HG02571 (cell line): ENCODE results near the gene GRID2.

ENCODE experiments used
- ATAC-seq: cut with Tn5 transposase; IDR thresholded peaks from one replicate; pipeline ENCODE4 v1.9.1; 2021; ENCODE audit warnings: mild to moderate bottlenecking, moderate library complexity; ENCODE audit not compliant: unreplicated experiment

GRID2 gene

GRCh38 chr4:93178279-93178678 is 874.5 kb downstream of the GRID2 start:
- ATAC-seq = no peak

DNA sequence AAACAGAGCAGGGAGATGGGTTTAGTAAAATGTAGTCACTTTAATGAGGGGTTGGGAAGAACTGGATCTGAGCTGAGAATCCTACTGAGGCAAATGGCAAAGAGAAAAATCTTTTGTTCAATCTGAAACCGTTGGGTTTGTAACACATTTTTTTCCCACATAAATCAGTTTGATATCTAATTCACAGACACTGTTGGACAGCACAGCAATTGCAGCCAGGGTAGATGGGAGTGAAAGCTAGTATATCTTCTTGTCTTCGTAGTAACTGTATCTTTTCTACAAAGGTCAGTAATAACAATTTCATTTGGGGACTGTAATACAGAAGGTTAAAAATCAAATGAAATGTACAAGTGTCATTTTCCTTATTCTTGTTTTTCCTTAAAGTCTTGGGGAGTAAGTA is 875.3 kb downstream of the GRID2 start:
- ATAC-seq = no peak

GRCh38 chr4:93182722-93183121 is 879.0 kb downstream of the GRID2 start:
- ATAC-seq = no peak

DNA sequence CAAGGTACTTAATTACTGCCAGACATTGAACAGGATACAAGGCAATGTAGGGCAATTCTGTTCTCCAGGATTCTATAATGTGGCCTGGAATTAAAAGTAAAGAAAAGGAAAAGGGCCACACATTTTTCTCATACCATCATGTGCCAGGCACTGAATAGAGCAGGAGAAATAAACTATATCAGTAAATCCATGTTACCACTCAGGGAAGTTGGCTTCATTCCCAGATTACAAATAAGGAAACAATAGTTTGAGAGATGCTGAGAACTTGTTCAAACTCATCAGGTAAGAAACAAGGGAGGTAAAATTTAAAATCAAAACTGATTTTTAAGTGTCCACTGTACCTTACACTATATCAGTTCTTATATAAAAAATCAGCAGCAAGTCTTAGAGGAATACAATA is 879.8 kb downstream of the GRID2 start:
- ATAC-seq = no peak

DNA sequence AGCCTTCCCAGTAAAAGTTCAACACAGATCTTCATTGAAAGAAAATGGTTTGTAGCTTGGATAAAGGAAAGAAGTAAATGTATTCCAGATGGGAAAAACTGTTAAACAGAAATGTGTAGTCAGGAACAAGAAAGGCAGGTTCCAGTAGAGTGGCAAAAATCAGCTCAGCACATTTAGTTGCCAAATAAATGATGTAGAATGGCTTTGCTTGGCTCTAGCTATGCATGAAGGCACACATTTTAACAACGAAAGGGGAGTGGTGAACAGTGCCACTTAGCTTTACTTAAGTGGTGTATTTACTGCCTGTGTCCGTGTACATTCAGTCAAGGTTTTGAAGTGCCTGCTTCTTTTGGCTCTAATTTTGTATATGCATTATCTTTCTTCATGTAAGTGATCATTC is 880.3 kb downstream of the GRID2 start:
- no peak for ATAC-seq

DNA sequence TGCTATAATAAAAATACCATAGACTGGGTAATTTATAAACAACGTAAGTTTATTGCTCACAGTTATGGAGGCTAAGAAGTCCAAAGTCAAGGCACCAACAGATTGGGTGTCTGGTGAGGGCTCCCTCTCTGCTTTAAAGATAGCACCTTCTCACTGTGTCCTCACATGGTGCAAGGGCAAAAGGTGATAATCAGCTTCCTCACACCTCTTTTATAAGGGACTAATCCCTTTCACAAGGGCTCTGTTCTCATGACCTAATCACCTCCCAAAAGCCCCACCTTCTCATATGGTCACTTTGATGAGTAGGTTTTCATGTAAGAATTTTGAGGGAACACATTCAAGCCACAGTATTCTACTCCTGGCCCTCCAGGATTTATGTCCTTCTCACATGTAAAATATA is 883.1 kb downstream of the GRID2 start:
- no peak for ATAC-seq

DNA sequence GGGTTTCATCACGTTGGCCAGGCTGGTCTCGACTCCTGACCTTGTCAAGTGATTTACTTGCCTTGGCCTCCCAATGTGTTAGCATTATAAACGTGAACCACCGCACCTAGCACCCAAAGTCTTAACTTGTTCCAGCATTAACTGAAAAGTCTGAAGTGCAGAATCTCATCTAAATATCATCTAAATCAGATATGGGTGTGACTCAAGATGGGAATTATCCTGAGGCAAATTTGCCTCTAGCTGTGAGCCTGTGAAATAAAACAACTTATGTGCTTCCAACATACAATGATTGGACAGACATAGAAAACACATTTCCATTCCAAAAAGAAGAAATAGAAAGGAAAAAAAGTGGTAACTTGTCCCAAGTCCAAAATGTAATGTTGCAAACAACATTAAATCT is 883.7 kb downstream of the GRID2 start:
- ATAC-seq = no peak

- no peak for ATAC-seq
These were observed 884.1 kb downstream of the GRID2 start for GRCh38 chr4:93187892-93188291.

DNA sequence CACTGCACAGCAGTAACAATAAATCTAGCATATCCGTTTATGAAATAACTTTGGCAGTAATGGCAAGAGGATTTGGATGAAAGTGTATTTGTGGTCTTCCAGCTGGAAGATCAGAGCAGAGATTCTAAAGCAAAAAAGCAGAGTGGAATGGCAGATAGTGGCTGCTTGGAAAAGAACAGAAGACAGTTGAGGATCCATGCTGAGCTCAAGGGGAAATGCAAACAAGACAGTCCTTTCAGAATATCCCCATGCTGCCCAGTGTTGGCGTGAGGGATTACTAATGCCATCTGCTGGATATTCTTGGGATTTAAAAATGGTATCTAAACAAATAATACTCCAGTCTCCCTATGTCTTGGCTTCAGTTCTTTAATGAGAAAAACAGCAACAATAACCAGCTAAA is 895.7 kb downstream of the GRID2 start:
- no peak for ATAC-seq

- no peak for ATAC-seq
These were observed 897.8 kb downstream of the GRID2 start for GRCh38 chr4:93201471-93202096.

- ATAC-seq = no peak
These were observed 899.9 kb downstream of the GRID2 start for GRCh38 chr4:93203708-93204107.

- no peak for ATAC-seq
These were observed 908.5 kb downstream of the GRID2 start for GRCh38 chr4:93212250-93212649.

- ATAC-seq = no peak
These were observed 912.9 kb downstream of the GRID2 start for GRCh38 chr4:93216646-93217045.

GRCh38 chr4:93217431-93217830 is 913.7 kb downstream of the GRID2 start:
- ATAC-seq = no peak

- no peak for ATAC-seq
These were observed 918.0 kb downstream of the GRID2 start for GRCh38 chr4:93221771-93222170.

DNA sequence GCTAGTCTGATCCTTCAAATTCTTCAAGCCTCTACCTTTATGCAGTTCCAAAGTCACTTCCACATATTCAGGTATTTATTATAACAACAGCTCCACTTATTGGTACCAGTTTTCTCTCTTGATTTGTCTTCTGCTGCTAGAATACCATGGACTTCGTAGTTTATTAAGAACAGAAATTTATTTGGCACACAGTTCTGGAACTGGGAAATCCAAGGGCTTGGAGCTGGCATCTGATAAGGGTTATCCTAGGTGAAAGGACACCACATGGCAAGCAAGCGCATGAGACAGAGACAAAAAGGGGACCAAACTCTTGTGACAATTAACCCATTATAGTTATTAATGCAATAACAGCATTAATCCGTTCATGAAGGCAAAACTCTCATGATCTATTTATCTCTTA is 924.3 kb downstream of the GRID2 start:
- ATAC-seq = no peak

DNA sequence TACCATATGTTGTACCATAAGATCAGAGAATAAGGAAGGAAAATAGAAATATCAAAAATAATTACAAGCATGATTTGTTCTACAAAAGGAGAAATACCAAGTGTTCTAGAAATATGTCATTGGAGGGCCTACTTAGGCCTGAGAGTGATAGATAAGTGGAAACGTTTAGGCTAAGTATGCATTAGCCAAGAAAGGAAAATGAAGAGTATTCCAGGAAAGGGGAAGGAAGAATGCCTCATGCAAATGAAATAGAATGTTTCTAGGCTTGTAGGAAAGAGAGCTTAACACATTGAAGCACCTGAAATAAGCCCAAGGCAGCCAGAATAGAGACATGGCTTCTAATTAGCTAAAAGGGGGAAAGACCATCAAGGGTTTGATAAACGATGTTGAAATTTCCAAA is 929.1 kb downstream of the GRID2 start:
- no peak for ATAC-seq

- no peak for ATAC-seq
These were observed 933.8 kb downstream of the GRID2 start for GRCh38 chr4:93237521-93237920.

DNA sequence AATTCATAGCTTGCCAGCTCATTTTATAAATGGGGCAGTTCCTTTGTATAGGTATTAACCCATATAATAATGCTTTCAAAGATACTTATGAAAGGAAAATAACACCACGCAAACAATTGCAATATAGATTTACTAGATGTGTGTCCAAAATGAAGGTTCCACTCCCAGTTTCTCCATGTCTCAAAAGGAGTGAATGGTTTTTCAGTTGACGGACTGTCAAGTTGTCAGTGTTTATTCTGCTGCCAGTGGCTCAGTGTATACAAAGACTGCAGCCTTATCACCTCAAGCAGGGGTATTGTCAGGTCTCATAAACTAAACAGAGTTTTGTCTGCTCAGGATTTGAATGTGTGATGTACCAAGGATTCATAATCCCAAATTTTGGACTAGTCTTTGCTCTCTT is 939.5 kb downstream of the GRID2 start:
- ATAC-seq = no peak

- no peak for ATAC-seq
These were observed 957.4 kb downstream of the GRID2 start for GRCh38 chr4:93261207-93261606.

DNA sequence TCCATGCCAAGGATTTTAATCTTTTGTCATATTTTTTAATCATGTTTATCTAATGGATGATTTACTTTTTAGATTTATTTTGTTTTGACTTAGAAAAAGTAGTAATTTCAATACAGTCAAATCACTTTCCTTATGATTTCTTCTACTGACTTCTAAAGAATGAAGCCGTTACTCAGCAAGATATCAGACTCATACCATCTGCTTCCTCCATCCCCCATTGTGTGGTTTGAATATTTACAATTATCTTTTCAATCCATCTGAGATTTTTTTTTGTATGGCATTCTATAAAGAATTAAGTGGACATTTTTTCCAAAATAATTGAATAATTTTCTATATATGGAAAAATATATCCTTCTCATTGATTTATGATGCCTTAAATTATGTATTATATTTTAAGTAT is 959.4 kb downstream of the GRID2 start:
- no peak for ATAC-seq

DNA sequence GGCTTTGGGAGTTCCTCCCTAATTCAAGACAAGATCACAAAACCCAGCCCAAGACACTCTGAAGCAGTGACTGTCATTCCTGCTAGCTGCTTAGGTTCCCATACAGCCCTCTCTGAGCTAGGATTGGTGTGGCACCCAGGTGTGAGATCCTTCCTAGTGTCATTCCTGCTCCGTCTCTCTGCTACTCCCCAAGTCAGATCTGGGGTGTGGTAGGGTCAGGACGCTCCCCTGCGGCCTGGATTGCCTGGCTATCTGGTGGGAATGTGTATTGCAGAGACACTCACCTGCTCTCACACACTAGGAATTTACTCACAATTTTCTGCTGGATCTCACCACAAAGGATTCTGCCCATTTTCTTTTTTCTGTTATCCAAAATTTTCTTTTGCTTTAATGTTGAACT is 964.0 kb downstream of the GRID2 start:
- no peak for ATAC-seq

DNA sequence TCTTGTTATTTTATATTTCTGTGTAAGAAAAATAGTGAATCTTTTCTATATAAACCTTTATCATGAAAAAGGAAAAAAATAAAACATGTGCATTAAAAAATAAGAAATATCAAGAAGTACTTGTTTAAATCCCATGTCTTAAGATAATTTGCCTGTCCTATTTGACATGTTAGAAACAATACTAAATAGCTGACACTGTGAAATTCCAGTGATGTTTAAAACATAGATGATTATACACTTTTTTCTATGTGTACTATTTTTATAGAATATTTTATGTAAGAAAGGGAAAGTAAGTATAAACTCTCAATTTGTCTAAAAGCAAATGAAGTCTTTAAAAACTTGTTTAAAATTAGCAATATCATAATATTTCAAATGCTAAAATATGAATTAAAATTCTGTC is 981.6 kb downstream of the GRID2 start:
- no peak for ATAC-seq

GRCh38 chr4:93289241-93289640 is 985.5 kb downstream of the GRID2 start:
- ATAC-seq = no peak
